ENCODE results near the gene SORL1. TPM values are rescaled to one million over a fixed set of nuclear protein-coding genes. Genes with fewer than 3 reads are reported as not detected.

SORL1 gene
- total and polyA plus RNA-seq, 2 of the 13 experiments (the other 11 are each of a cell fraction or from before 2014, with no cell fraction given) = 21.3 to 148 TPM

DNA sequence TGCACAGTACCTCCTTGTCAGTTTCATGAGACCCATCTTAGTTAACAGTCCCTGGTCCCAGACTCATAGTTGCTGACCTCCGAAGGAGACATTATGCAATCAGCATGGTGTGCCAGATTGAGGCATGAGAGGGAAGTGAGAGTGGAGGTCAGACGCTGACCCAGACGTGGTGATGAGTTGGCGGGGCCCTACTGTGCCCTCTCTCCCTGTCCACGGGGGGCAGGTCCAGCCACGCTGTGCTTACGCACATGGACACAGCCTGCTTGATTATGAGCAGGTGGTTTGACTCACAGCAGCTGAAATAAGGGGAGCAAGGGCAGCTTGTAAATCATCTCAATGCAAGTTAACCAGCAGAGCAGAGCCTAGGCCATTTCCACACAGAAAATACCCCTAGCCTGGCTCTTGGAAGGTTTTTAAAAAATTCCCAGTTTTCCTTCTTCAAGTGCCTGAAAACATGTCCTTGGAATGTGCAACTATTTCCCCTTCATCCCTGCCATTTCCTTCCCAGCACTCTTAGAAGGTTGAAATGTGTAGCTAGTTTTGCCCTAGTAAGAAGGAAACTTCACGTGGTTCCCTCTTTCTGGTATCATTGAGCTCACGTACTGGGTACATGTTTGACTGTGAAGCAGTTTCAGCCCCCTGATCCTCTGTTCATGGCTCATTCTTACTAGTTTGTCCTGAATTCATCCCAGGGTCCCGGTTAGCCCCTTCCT lies 123.3 kb downstream of the SORL1 start:
- no TSS peak for BruUV-seq (replicated peaks)
- no peak overlapping the region for H3K9ac ChIP-seq (ENCODE audit: insufficient read depth, low read depth, low read length)
- TF ChIP-seq CEBPB (IDR thresholded peaks at IDR 0.05; ENCODE audit: borderline replicate concordance, low read depth, low read length) (0 out of 2 replicates have a peak, but pooled peaks have one; percentile 7), IKZF1 (IDR thresholded peaks at IDR 0.05) (no peak), JUND (CRISPR knock-in tag; IDR thresholded peaks at IDR 0.05) (no peak), ZNF556 (CRISPR knock-in tag; IDR thresholded peaks at IDR 0.05; ENCODE audit: borderline replicate concordance) (no peak), ZNF619 (CRISPR knock-in tag; IDR thresholded peaks at IDR 0.05) (no peak)
- TF ChIP-seq, protein P1, sequence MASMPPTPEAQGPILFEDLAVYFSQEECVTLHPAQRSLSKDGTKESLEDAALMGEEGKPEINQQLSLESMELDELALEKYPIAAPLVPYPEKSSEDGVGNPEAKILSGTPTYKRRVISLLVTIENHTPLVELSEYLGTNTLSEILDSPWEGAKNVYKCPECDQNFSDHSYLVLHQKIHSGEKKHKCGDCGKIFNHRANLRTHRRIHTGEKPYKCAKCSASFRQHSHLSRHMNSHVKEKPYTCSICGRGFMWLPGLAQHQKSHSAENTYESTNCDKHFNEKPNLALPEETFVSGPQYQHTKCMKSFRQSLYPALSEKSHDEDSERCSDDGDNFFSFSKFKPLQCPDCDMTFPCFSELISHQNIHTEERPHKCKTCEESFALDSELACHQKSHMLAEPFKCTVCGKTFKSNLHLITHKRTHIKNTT (CRISPR knock-in tag; IDR thresholded peaks at IDR 0.05) = no peak

DNA sequence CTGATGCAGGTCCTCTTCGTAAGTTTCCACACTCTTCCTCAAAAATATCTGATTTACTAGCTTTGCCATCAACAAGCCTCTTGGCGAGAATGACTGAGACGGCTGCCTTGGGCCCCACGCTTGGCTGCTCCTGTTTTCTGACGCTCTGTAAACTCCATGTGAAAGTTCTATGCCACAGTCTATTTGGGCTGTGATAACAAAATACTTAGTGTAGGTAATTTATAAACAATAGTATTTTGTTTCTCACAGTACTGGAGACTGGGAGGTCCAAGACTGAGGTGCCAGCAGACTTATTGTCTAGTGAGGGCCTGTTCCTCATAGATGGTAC lies 123.8 kb downstream of the SORL1 start:
- H3K4me3 ChIP-seq (replicated peaks in 1 of 3; ENCODE audit: insufficient read depth in 1 of 3, low read depth in 2 of 3, low read length in 3 of 3) = no peak overlapping the region
- H2AFZ ChIP-seq (ENCODE audit: low read length) = no peak overlapping the region
- intact Hi-C loops (cut with micrococcal nuclease; ENCODE audit: unreplicated experiment) = no loop called here
- no peak for ATAC-seq
- H3K79me2 ChIP-seq (ENCODE audit: insufficient read depth, low read length) = no peaks in the 10 kb centered on the region
- CTCF ChIA-PET (ENCODE audit: low intra/inter-chr PET ratio, low total read pairs) = no interaction called here
- FAIRE-seq = no peak
- H3K4me1 ChIP-seq (ENCODE audit: insufficient read depth, low read length) = no peaks in the 10 kb centered on the region
- no peak overlapping the region for H3K9ac ChIP-seq (ENCODE audit: insufficient read depth, low read depth, low read length)
- in situ Hi-C loops (cut with HindIII; ENCODE audit: extremely low pct_ligation_motif_present, low pct_unique_long_range_greater_than_20kb) = no loop called here
- H3K4me2 ChIP-seq (ENCODE audit: low read depth, low read length) = no peak overlapping the region
- no peaks in the 10 kb centered on the region for H3K9me3 ChIP-seq (ENCODE audit: low read length)
- BruUV-seq (replicated peaks) = no TSS peak
- POLR2A ChIA-PET = no interaction called here
- peaks cover 29 to 89% of the 10 kb centered on the region in 2 experiments for H3K36me3 ChIP-seq (replicated peaks in 1 of 2; ENCODE audit: control insufficient read depth in 1 of 2, insufficient read depth in 2 of 2, low read length in 2 of 2)
- DNase-seq (ENCODE audit: low spot score) = no peak
- no peaks in the 10 kb centered on the region for H3K27me3 ChIP-seq (ENCODE audit: control insufficient read depth in 1 of 2, insufficient read depth in 2 of 2, low read length in 2 of 2)
- WGBS (ENCODE audit: low lambda C conversion rate) = 88% methylated on average over 5 of the region's 5 CpGs
- no peaks in the 10 kb centered on the region for H4K20me1 ChIP-seq (ENCODE audit: insufficient read depth, low read length)
- H3K27ac ChIP-seq (ENCODE audit: extremely low read length, insufficient read depth, low read length) = no peak overlapping the region
- TF ChIP-seq PRPF4 (IDR thresholded peaks at IDR 0.05; ENCODE audit: low read depth, low read length, poor library complexity, severe bottlenecking) = no peak
- TF ChIP-seq, protein P2, sequence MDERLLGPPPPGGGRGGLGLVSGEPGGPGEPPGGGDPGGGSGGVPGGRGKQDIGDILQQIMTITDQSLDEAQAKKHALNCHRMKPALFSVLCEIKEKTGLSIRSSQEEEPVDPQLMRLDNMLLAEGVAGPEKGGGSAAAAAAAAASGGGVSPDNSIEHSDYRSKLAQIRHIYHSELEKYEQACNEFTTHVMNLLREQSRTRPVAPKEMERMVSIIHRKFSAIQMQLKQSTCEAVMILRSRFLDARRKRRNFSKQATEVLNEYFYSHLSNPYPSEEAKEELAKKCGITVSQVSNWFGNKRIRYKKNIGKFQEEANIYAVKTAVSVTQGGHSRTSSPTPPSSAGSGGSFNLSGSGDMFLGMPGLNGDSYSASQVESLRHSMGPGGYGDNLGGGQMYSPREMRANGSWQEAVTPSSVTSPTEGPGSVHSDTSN (CRISPR knock-in tag; IDR thresholded peaks at IDR 0.05) = no peak
- TF ChIP-seq RELA (CRISPR knock-in tag; IDR thresholded peaks at IDR 0.05) = no peak
- no peak for TF ChIP-seq FOXK1 (CRISPR knock-in tag; IDR thresholded peaks at IDR 0.05; ENCODE audit: borderline replicate concordance, low read depth)
- no peak for TF ChIP-seq IRX3 (CRISPR knock-in tag; IDR thresholded peaks at IDR 0.05; ENCODE audit: borderline replicate concordance, low read depth)
- no peak for TF ChIP-seq KMT2B (CRISPR knock-in tag; IDR thresholded peaks at IDR 0.05)
- no peak for TF ChIP-seq ZNF513 (CRISPR knock-in tag; conservative IDR thresholded peaks at IDR 0.05)
- no peak for TF ChIP-seq ZBTB14 (CRISPR knock-in tag; IDR thresholded peaks at IDR 0.05)

More for the DNA sequence above, 123.3 kb downstream of the SORL1 start:
- no peak overlapping the region for H2AFZ ChIP-seq (ENCODE audit: low read length)
- H3K79me2 ChIP-seq (ENCODE audit: insufficient read depth, low read length) = no peaks in the 10 kb centered on the region
- peaks cover 27 to 94% of the 10 kb centered on the region in 2 experiments for H3K36me3 ChIP-seq (replicated peaks in 1 of 2; ENCODE audit: control insufficient read depth in 1 of 2, insufficient read depth in 2 of 2, low read length in 2 of 2)
- H4K20me1 ChIP-seq (ENCODE audit: insufficient read depth, low read length) = no peaks in the 10 kb centered on the region
- H3K4me2 ChIP-seq (ENCODE audit: low read depth, low read length) = no peak overlapping the region
- 95% methylated on average over 10 of the region's 10 CpGs for WGBS (ENCODE audit: low lambda C conversion rate)
- in situ Hi-C loops (cut with HindIII; ENCODE audit: extremely low pct_ligation_motif_present, low pct_unique_long_range_greater_than_20kb) = no loop called here
- no peaks in the 10 kb centered on the region for H3K4me1 ChIP-seq (ENCODE audit: insufficient read depth, low read length)
- intact Hi-C loops (cut with micrococcal nuclease; ENCODE audit: unreplicated experiment) = no loop called here
- no peak for DNase-seq (ENCODE audit: low spot score)
- no peaks in the 10 kb centered on the region for H3K9me3 ChIP-seq (ENCODE audit: low read length)
- ATAC-seq = no peak; the same call in 2 of the 3 replicates
- H3K27me3 ChIP-seq (ENCODE audit: control insufficient read depth in 1 of 2, insufficient read depth in 2 of 2, low read length in 2 of 2) = no peaks in the 10 kb centered on the region
- H3K4me3 ChIP-seq (replicated peaks in 1 of 3; ENCODE audit: insufficient read depth in 1 of 3, low read depth in 2 of 3, low read length in 3 of 3) = no peak overlapping the region
- ChIA-PET POLR2A (no interaction called here), CTCF (ENCODE audit: low intra/inter-chr PET ratio, low total read pairs) (no interaction called here)
- H3K27ac ChIP-seq (ENCODE audit: extremely low read length, insufficient read depth, low read length) = no peak overlapping the region
- FAIRE-seq = no peak

Data from HepG2 (cell line).